HG03457 (cell line): ENCODE results near the gene GPR156.
"Not testable (repeated sequence)": the region's sequence is repeated elsewhere in the genome, so short reads cannot be mapped to it uniquely, and the experiment has no call there.

Experiments
- ATAC-seq: cut with Tn5 transposase; IDR thresholded peaks from one replicate; pipeline ENCODE4 v1.9.1; 2021; ENCODE audit warnings: moderate number of reproducible peaks; ENCODE audit not compliant: unreplicated experiment

The GPR156 gene

GRCh38 chr3:120275618-120276017 is 9.4 kb downstream of the GPR156 start:
- no peak for ATAC-seq

- no peak for ATAC-seq
Observed at GRCh38 chr3:120274739-120275167, 10.3 kb downstream of the GPR156 start.

- no peak for ATAC-seq
Observed at GRCh38 chr3:120272286-120272685, 12.7 kb downstream of the GPR156 start.

GRCh38 chr3:120265989-120266388 is 19.0 kb downstream of the GPR156 start:
- no peak for ATAC-seq

GRCh38 chr3:120264963-120265362 is 20.1 kb downstream of the GPR156 start:
- no peak for ATAC-seq

GRCh38 chr3:120263792-120264191 is 21.2 kb downstream of the GPR156 start:
- ATAC-seq = no peak

GRCh38 chr3:120258009-120258408 is 27.0 kb downstream of the GPR156 start:
- ATAC-seq = no peak

GRCh38 chr3:120245386-120245785 is 39.6 kb downstream of the GPR156 start:
- no peak for ATAC-seq

- ATAC-seq = no peak
Observed at GRCh38 chr3:120244834-120245225, 40.2 kb downstream of the GPR156 start.

GRCh38 chr3:120239644-120240043 is 45.4 kb downstream of the GPR156 start:
- ATAC-seq = no peak

- ATAC-seq = no peak
Observed at GRCh38 chr3:120227710-120228347, 57.2 kb downstream of the GPR156 start.

- no peak for ATAC-seq
Observed at GRCh38 chr3:120224237-120224636, 60.8 kb downstream of the GPR156 start.

GRCh38 chr3:120218981-120219380 is 66.0 kb downstream of the GPR156 start:
- no peak for ATAC-seq

- not testable (repeated sequence) for ATAC-seq
Observed at GRCh38 chr3:120216633-120217032, 68.4 kb downstream of the GPR156 start.

GRCh38 chr3:120214176-120214575 is 70.8 kb downstream of the GPR156 start:
- ATAC-seq = no peak

GRCh38 chr3:120212505-120212904 is 72.5 kb downstream of the GPR156 start:
- ATAC-seq = no peak

GRCh38 chr3:120209425-120209824 is 75.6 kb downstream of the GPR156 start:
- ATAC-seq = no peak

- no peak for ATAC-seq
Observed at GRCh38 chr3:120204338-120204737, 80.7 kb downstream of the GPR156 start.

- no peak for ATAC-seq
Observed at GRCh38 chr3:120203621-120204020, 81.4 kb downstream of the GPR156 start.

GRCh38 chr3:120203016-120203415 is 82.0 kb downstream of the GPR156 start:
- ATAC-seq = no peak

GRCh38 chr3:120202363-120202762 is 82.7 kb downstream of the GPR156 start:
- no peak for ATAC-seq

GRCh38 chr3:120200493-120201235 is 84.4 kb downstream of the GPR156 start:
- no peak for ATAC-seq
